DMS 273 treated with DMSO at 0.1 percent for 48 hours (cell line): Measurements from ENCODE around the gene CETN2.
"Not testable (repeated sequence)": the region's sequence is repeated elsewhere in the genome, so short reads cannot be mapped to it uniquely, and the experiment has no call there.

Experiments
- DNase-seq: peaks from one replicate; lab custom pipeline; 2025; lab: John Stamatoyannopoulos, UW

Gene CETN2

GRCh38 chrX:152832520-152832919 lies 2.0 kb upstream of the CETN2 start:
- no peak for DNase-seq

- DNase-seq: no peak
Observed at GRCh38 chrX:152831391-152831790, 834 bp upstream of the CETN2 start.

DNA sequence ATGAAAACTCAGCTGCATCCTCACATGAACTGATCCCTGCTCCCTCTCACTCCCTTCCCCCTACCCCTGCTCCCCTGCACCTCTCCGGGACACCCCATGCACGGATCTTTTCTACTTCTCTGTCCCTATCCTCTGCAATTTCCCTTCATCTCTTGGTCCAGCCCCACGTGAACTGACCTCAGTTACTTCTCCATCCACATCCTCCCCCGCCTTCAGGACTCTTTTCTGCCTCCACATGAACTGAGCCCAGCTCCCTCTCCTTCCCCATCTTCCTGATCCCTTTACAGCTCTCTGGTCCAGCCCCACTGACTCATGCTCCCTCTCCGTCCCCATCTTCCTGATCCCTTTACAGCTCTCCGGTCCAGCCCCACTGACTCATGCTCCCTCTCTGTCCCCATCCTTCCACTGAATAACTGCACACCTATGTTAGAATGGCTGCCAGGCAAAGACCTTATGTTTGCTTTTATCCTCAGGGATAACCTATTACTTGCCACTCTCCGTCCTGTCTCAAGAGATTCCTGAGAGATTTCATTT lies 5.6 kb downstream of the CETN2 start:
- no peak for DNase-seq

GRCh38 chrX:152823657-152824056 lies 6.9 kb downstream of the CETN2 start:
- no peak for DNase-seq

- no peak for DNase-seq
Observed at GRCh38 chrX:152822383-152823086, 8.0 kb downstream of the CETN2 start.

DNA sequence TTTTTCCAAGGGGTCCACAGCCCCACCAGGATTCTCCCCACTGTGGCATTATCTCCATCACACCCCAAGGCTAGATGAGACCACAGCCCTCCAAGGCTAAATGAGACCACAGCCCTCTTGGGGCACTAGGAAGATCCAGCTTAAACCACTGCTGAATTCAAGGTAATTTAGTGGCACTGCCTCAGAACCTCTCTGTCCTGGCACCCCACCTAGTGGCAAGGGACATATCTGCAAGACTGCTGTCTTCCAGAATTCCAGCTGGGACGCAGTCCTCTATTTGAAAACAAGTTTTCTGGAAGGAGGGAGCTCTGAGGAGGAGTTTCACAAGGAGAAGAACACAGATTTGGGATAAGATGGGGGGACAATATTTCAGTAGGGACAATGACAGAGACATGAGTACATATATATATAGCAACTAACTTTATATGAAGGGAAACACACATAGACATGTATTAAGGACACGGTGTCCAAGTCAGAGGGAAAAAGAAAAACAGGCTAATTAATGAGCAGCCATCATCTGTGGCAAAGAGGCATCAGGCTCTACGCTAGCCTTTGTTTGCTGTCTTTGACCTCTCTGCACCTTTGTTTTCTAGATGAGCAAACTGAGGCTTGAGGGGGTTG lies 9.3 kb downstream of the CETN2 start:
- peak; percentile 29 for DNase-seq

GRCh38 chrX:152819732-152820131 lies 10.8 kb downstream of the CETN2 start:
- DNase-seq: no peak

- no peak for DNase-seq
Observed at GRCh38 chrX:152819266-152819665, 11.3 kb downstream of the CETN2 start.

- DNase-seq: no peak
Observed at GRCh38 chrX:152818356-152818755, 12.2 kb downstream of the CETN2 start.

DNA sequence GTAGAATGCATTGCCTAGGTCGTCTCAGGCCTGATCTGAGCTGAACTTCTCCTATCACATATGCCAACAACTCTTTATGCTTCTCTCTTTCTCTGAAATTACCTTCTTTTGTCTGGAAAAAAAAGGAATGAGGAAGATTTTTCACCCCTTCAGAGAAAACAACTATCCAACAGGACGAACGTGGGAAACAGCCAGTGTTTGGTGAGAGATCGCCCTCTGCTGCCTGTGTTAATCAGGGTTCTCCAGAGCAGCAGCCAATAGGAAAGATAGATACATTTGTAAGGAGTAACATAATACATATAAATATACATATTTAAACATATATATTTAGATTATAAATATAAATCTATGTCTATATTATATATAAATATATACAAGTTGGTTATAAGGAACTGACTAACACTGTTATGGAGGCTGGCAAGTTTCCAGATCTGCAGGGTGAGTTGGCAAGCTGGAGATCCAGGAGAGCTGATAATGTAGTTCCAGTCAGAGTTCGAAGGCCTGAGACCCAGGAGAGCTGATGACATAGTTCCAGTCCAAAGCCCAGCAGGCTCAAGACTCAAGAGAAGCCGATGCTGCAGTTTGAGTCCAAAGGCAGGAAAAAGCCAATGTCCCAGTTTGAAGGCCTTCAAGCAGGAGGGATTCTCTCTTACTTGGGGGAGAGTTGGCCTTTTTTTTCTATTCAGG lies 13.3 kb downstream of the CETN2 start:
- peak; percentile 13 for DNase-seq

- no peak for DNase-seq
Observed at GRCh38 chrX:152814048-152814447, 16.5 kb downstream of the CETN2 start.

DNA sequence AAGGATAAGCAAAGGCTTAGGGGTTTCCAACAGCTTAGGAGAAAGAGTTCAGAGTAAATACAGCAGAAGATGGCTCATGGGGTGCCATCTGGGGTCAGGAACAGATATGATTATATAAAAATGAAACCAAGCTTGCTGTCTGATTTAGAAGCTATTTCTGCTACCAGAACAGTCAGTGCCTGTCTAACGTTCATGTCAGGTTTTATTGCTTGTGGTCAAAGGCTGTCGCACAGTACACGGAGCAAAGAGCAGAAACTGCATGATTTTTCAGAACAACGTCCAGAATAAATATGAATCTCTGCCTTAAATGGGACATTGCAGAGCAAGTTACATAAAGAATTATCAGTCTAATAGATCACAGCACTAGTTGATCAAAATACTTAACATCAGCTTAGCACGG lies 17.4 kb downstream of the CETN2 start:
- no peak for DNase-seq

- no peak for DNase-seq
Observed at GRCh38 chrX:152810403-152810802, 20.2 kb downstream of the CETN2 start.

- no peak for DNase-seq
Observed at GRCh38 chrX:152806035-152806434, 24.5 kb downstream of the CETN2 start.

DNA sequence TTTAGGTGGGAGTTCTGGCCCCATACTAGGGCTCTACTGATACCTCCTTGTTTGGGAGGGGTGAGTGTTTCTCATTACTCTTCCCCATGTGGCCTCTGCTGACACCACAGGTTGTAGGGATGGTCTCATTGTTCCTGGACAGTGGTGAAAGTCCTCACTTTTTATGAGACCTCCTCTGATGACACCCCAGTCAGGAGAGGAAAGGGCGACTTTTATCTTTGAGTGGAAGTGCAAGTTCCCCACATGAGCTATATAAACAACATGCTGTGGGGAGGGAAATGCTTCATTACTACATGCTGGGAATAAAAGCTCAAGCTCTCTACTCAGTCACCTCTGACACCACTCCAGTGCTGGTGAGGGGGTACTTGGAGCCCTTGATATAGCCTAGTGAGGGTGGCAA lies 31.6 kb downstream of the CETN2 start:
- no peak for DNase-seq

DNA sequence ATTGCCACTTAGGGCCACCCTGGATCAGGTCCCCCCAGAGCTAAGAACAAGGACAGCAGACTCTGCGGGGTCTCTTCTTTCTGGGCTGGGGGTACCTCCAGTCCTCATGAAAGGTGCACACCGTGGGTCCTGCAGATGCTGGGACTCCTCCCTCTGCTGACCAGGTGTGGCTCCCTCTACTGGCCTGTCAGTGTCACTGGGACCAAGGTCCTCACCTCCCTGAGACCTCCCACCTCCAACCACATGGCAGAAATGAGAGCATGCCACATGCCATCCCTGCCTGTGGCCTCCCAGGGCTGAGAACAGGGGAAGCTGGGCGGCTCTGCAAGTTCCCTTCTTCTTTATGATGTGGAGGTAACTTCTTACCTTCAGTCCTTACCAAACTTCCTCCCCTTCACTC lies 43.5 kb downstream of the CETN2 start:
- DNase-seq: not testable (repeated sequence)
